ENCODE measurements around the gene ZNF217.

Gene ZNF217

DNA sequence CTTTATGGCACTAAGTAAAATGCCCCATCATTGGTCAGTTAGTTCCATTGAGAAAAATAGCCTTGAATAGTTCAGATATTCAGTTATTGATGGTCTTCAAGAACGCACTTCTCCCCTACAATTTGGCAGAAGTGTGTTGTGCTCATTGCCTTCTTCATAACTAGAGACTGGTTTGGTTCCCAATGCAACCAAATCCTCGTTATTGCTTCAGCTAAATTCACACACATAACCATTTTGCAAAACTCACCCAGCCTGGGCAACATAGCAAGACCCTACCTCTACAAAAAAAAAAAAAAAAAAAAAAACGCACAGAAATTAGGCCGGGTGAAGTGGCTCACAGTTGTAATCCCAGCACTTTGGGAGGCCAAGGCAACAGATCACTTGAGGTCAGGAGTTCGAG lies 32.1 kb downstream of the ZNF217 start:
- no peak overlapping the region for H3K4me2 ChIP-seq (ENCODE audit: low read depth, low read length, poor library complexity, severe bottlenecking)
- no peak overlapping the region for H3K4me3 ChIP-seq (ENCODE audit: insufficient read depth, low read length, poor library complexity, severe bottlenecking)
- no peaks in the 10 kb centered on the region for H3K27me3 ChIP-seq (ENCODE audit: low read length)
- no peaks in the 10 kb centered on the region for H3K36me3 ChIP-seq (ENCODE audit: low read length)
- no peaks in the 10 kb centered on the region for H3K9me3 ChIP-seq (ENCODE audit: insufficient read depth, low read length)
- no peak overlapping the region for H2AFZ ChIP-seq (ENCODE audit: low read depth, low read length, severe bottlenecking)
- H3K9ac ChIP-seq (ENCODE audit: low read length), result no peak overlapping the region
- no peaks in the 10 kb centered on the region for H3F3A ChIP-seq (ENCODE audit: insufficient read depth)
- H3K9me2 ChIP-seq (replicated peaks; ENCODE audit: insufficient read depth, low read length), result no peaks in the 10 kb centered on the region
- H4K20me1 ChIP-seq (ENCODE audit: low read depth, low read length), result no peaks in the 10 kb centered on the region
- H3K79me2 ChIP-seq (ENCODE audit: insufficient read depth, low read length), result no peaks in the 10 kb centered on the region
- TF ChIP-seq, protein P1, sequence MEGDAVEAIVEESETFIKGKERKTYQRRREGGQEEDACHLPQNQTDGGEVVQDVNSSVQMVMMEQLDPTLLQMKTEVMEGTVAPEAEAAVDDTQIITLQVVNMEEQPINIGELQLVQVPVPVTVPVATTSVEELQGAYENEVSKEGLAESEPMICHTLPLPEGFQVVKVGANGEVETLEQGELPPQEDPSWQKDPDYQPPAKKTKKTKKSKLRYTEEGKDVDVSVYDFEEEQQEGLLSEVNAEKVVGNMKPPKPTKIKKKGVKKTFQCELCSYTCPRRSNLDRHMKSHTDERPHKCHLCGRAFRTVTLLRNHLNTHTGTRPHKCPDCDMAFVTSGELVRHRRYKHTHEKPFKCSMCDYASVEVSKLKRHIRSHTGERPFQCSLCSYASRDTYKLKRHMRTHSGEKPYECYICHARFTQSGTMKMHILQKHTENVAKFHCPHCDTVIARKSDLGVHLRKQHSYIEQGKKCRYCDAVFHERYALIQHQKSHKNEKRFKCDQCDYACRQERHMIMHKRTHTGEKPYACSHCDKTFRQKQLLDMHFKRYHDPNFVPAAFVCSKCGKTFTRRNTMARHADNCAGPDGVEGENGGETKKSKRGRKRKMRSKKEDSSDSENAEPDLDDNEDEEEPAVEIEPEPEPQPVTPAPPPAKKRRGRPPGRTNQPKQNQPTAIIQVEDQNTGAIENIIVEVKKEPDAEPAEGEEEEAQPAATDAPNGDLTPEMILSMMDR (IDR thresholded peaks at IDR 0.05; ENCODE audit: insufficient read depth, low read length, poor library complexity, severe bottlenecking), result no peak
- TF ChIP-seq EZH2phosphoT487 (conservative IDR thresholded peaks at IDR 0.05; ENCODE audit: low read length), result no peak
- no peak overlapping the region for H3K27ac ChIP-seq (ENCODE audit: low read depth, low read length)

GRCh38 chr20:53559816-53560215 lies 33.8 kb downstream of the ZNF217 start:
- no peaks in the 10 kb centered on the region for H3K36me3 ChIP-seq (ENCODE audit: low read length)
- no peaks in the 10 kb centered on the region for H3K79me2 ChIP-seq (ENCODE audit: insufficient read depth, low read length)
- H3K4me3 ChIP-seq (ENCODE audit: insufficient read depth, low read length, poor library complexity, severe bottlenecking), result no peak overlapping the region
- H3K27ac ChIP-seq (ENCODE audit: low read depth, low read length), result no peak overlapping the region
- no peak overlapping the region for H3K9ac ChIP-seq (ENCODE audit: low read length)
- no peaks in the 10 kb centered on the region for H3K9me2 ChIP-seq (replicated peaks; ENCODE audit: insufficient read depth, low read length)
- H3F3A ChIP-seq (ENCODE audit: insufficient read depth), result no peaks in the 10 kb centered on the region
- H4K20me1 ChIP-seq (ENCODE audit: low read depth, low read length), result no peaks in the 10 kb centered on the region
- H2AFZ ChIP-seq (ENCODE audit: low read depth, low read length, severe bottlenecking), result no peak overlapping the region
- TF ChIP-seq EZH2phosphoT487 (conservative IDR thresholded peaks at IDR 0.05; ENCODE audit: low read length), result no peak
- TF ChIP-seq, protein P1 (IDR thresholded peaks at IDR 0.05; ENCODE audit: insufficient read depth, low read length, poor library complexity, severe bottlenecking), result no peak
- H3K9me3 ChIP-seq (ENCODE audit: insufficient read depth, low read length), result no peaks in the 10 kb centered on the region
- no peak overlapping the region for H3K4me2 ChIP-seq (ENCODE audit: low read depth, low read length, poor library complexity, severe bottlenecking)
- H3K27me3 ChIP-seq (ENCODE audit: low read length), result no peaks in the 10 kb centered on the region

DNA sequence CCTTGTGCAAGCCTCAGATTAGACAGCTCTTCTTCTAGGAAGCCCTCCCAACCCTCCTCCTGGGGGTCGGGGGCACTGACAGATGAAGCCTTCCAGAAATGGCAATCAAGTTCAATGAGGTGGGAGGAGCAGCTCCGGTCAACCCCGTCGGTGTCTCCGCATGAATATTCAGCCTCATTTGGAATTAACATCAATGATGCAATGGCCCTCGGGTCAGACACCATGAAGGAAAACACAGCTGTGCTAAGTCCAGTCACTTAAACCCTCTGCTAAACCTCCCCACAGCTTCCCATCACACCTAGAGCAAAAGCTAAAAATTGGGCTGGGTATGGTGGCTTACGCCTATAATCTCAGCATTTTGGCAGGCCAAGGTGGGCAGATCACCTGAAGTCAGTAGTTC lies 36.5 kb downstream of the ZNF217 start:
- Histone ChIP-seq H3K9me3 (ENCODE audit: insufficient read depth, low read length) (no peaks in the 10 kb centered on the region), H3F3A (ENCODE audit: insufficient read depth) (no peaks in the 10 kb centered on the region), H3K27ac (ENCODE audit: low read depth, low read length) (no peak overlapping the region), H3K36me3 (ENCODE audit: low read length) (no peaks in the 10 kb centered on the region), H3K79me2 (ENCODE audit: insufficient read depth, low read length) (no peaks in the 10 kb centered on the region), H2AFZ (ENCODE audit: low read depth, low read length, severe bottlenecking) (no peak overlapping the region), H3K4me2 (ENCODE audit: low read depth, low read length, poor library complexity, severe bottlenecking) (no peak overlapping the region), H3K4me3 (ENCODE audit: insufficient read depth, low read length, poor library complexity, severe bottlenecking) (no peak overlapping the region), H3K27me3 (ENCODE audit: low read length) (no peaks in the 10 kb centered on the region), H3K9ac (ENCODE audit: low read length) (no peak overlapping the region), H3K9me2 (replicated peaks; ENCODE audit: insufficient read depth, low read length) (no peaks in the 10 kb centered on the region), H4K20me1 (ENCODE audit: low read depth, low read length) (no peaks in the 10 kb centered on the region)
- no peak for TF ChIP-seq EZH2phosphoT487 (conservative IDR thresholded peaks at IDR 0.05; ENCODE audit: low read length)
- TF ChIP-seq, protein P1 (IDR thresholded peaks at IDR 0.05; ENCODE audit: insufficient read depth, low read length, poor library complexity, severe bottlenecking), result no peak
